HTR-8/SVneo (cell line): Measurements from ENCODE around the gene AGBL4.

Experiments used
- DNase-seq: peaks from one replicate; pipeline ENCODE4 v3.0.0; 2011; ENCODE audit warnings: low spot score, mixed read lengths; ENCODE audit not compliant: insufficient read length
- FAIRE-seq: peaks from 2 replicates; lab custom pipeline; 2011; peaks lifted over from hg19 to GRCh38; lab: Jason Lieb, UNC

Gene AGBL4

GRCh38 chr1:48592330-48592729, 1431.4 kb downstream of the AGBL4 start:
- FAIRE-seq = no peak
- no peak for DNase-seq

GRCh38 chr1:48591181-48591580, 1432.6 kb downstream of the AGBL4 start:
- DNase-seq (no peak), FAIRE-seq (no peak)

- FAIRE-seq (no peak), DNase-seq (no peak)
These were observed 1435.7 kb downstream of the AGBL4 start for GRCh38 chr1:48588061-48588460.

- FAIRE-seq (no peak), DNase-seq (no peak)
These were observed 1441.3 kb downstream of the AGBL4 start for GRCh38 chr1:48582408-48582807.

GRCh38 chr1:48581270-48581669, 1442.5 kb downstream of the AGBL4 start:
- DNase-seq = no peak
- FAIRE-seq = no peak

GRCh38 chr1:48576565-48576964, 1447.2 kb downstream of the AGBL4 start:
- DNase-seq (no peak), FAIRE-seq (no peak)

- no peak for FAIRE-seq
- peak; percentile 6 for DNase-seq
These were observed 1451.0 kb downstream of the AGBL4 start for GRCh38 chr1:48572646-48573258.

- no peak for DNase-seq
- FAIRE-seq = no peak
These were observed 1451.6 kb downstream of the AGBL4 start for GRCh38 chr1:48572134-48572533.

GRCh38 chr1:48571303-48571987, 1452.3 kb downstream of the AGBL4 start:
- FAIRE-seq (no peak), DNase-seq (no peak)

GRCh38 chr1:48570568-48570967, 1453.2 kb downstream of the AGBL4 start:
- FAIRE-seq = no peak
- DNase-seq = no peak

GRCh38 chr1:48568501-48568900, 1455.3 kb downstream of the AGBL4 start:
- FAIRE-seq (no peak), DNase-seq (no peak)

- FAIRE-seq (no peak), DNase-seq (no peak)
These were observed 1457.3 kb downstream of the AGBL4 start for GRCh38 chr1:48566492-48566891.

- FAIRE-seq (no peak), DNase-seq (no peak)
These were observed 1460.7 kb downstream of the AGBL4 start for GRCh38 chr1:48563021-48563420.

- FAIRE-seq = no peak
These were observed 1462.3 kb downstream of the AGBL4 start for GRCh38 chr1:48561444-48561843.

GRCh38 chr1:48560577-48560976, 1463.2 kb downstream of the AGBL4 start:
- no peak for DNase-seq
- FAIRE-seq = no peak

More at GRCh38 chr1:48561444-48561843, 1462.3 kb downstream of the AGBL4 start:
- DNase-seq = no peak

GRCh38 chr1:48560116-48560515, 1463.6 kb downstream of the AGBL4 start:
- FAIRE-seq = no peak

GRCh38 chr1:48558366-48558765, 1465.4 kb downstream of the AGBL4 start:
- FAIRE-seq (no peak), DNase-seq (no peak)

More at GRCh38 chr1:48560116-48560515, 1463.6 kb downstream of the AGBL4 start:
- no peak for DNase-seq

GRCh38 chr1:48556186-48556850, 1467.4 kb downstream of the AGBL4 start:
- DNase-seq (no peak), FAIRE-seq (no peak)

- FAIRE-seq = no peak
These were observed 1468.5 kb downstream of the AGBL4 start for GRCh38 chr1:48555271-48555670.

GRCh38 chr1:48552903-48553606, 1470.7 kb downstream of the AGBL4 start:
- FAIRE-seq = no peak
- no peak for DNase-seq

More at GRCh38 chr1:48555271-48555670, 1468.5 kb downstream of the AGBL4 start:
- no peak for DNase-seq

- DNase-seq (no peak), FAIRE-seq (no peak)
These were observed 1471.3 kb downstream of the AGBL4 start for GRCh38 chr1:48552420-48552819.
